B cell (primary cell): Measurements from ENCODE around the gene SLC48A1.

Experiments used
- EZH2 ChIP-seq: IDR thresholded peaks from 2 replicates; pipeline ENCODE4 v1.6.1; 2012; ENCODE audit warnings: borderline replicate concordance, low read depth, mild to moderate bottlenecking, moderate library complexity, low read length; ENCODE audit not compliant: insufficient read depth, poor library complexity, severe bottlenecking
- TF ChIP-seq, protein P1 (sequence below): fragments of 200-600 bp; IDR thresholded peaks from one replicate; pipeline ENCODE4 v1.8.0; 2022; ENCODE audit warnings: antibody characterized with exemption, mild to moderate bottlenecking

DNA sequence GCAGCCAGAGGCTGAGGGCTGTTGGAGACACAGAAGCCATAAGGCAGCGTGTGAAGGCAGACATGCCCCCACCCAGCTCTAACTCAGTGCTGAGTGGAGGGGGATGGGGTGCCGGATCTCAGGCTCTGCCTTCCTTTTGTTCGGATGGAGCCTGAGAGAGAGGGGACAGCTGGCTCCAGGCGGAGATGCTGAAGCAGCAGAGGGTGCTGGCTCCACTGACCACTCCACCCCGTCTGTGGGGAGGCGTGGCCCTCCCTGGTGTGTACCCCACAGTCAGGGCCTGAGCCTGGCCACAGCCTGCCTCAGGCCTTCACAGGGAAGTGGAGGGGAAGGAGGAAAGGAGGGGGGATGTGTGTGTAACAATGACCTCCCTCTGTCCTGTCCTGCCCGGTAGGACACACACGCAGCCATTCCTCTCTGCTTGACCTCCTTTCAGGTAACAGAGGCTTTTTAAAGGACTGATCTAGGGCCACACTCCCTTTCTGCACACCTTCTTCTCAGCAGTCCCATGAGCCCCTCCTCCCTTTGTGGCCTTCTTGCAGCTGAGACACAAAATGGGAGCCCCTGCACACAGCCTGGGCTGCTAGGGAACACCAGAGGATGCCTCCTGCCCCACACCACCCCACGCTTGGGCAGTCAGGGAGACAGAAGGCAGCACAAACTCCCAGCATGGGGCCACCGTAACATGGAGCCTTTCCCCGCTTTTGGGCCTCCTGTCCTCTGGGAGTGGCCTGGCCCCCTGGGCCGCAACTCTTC, 38.1 kb upstream of the SLC48A1 start:
- TF ChIP-seq EZH2, result no peak
- TF ChIP-seq, protein P1, sequence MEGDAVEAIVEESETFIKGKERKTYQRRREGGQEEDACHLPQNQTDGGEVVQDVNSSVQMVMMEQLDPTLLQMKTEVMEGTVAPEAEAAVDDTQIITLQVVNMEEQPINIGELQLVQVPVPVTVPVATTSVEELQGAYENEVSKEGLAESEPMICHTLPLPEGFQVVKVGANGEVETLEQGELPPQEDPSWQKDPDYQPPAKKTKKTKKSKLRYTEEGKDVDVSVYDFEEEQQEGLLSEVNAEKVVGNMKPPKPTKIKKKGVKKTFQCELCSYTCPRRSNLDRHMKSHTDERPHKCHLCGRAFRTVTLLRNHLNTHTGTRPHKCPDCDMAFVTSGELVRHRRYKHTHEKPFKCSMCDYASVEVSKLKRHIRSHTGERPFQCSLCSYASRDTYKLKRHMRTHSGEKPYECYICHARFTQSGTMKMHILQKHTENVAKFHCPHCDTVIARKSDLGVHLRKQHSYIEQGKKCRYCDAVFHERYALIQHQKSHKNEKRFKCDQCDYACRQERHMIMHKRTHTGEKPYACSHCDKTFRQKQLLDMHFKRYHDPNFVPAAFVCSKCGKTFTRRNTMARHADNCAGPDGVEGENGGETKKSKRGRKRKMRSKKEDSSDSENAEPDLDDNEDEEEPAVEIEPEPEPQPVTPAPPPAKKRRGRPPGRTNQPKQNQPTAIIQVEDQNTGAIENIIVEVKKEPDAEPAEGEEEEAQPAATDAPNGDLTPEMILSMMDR, result no peak
